ENCODE data around the gene PKP1. TPM values are rescaled to one million over a fixed set of nuclear protein-coding genes. Genes with fewer than 3 reads are reported as not detected.

PKP1 gene
- total RNA-seq, 1 experiment from 2014 or later: not detected

GRCh38 chr1:201331166-201331565 lies 47.9 kb downstream of the PKP1 start:
- Histone ChIP-seq H3K4me1 (peaks cover 20% of the 10 kb centered on the region), H3K27me3 (no peaks in the 10 kb centered on the region), H3K4me3 (no peak overlapping the region), H3K36me3 (no peaks in the 10 kb centered on the region), H3K9me3 (replicated peaks) (no peaks in the 10 kb centered on the region), H3K27ac (no peak overlapping the region)
- DNase-seq: no peak

- Histone ChIP-seq H3K36me3 (no peaks in the 10 kb centered on the region), H3K27me3 (no peaks in the 10 kb centered on the region), H3K27ac (no peak overlapping the region), H3K4me3 (no peak overlapping the region), H3K9me3 (replicated peaks) (no peaks in the 10 kb centered on the region), H3K4me1 (peaks cover 20% of the 10 kb centered on the region)
- DNase-seq: no peak
Observed at GRCh38 chr1:201332021-201332420, 48.7 kb downstream of the PKP1 start.

- peaks cover 20% of the 10 kb centered on the region for H3K4me1 ChIP-seq
- no peak overlapping the region for H3K27ac ChIP-seq
- DNase-seq: no peak
- H3K27me3 ChIP-seq: no peaks in the 10 kb centered on the region
- H3K36me3 ChIP-seq: no peaks in the 10 kb centered on the region
- H3K9me3 ChIP-seq (replicated peaks): no peaks in the 10 kb centered on the region
- H3K4me3 ChIP-seq: no peak overlapping the region
Observed at GRCh38 chr1:201332616-201333335, 49.5 kb downstream of the PKP1 start.

GRCh38 chr1:201334325-201335173 lies 51.2 kb downstream of the PKP1 start:
- DNase-seq: peak in 1 of 2 experiments; percentile 60
- Histone ChIP-seq H3K27ac (no peak overlapping the region; the same call in 1 of the 2 replicates), H3K27me3 (no peaks in the 10 kb centered on the region), H3K36me3 (no peaks in the 10 kb centered on the region), H3K9me3 (replicated peaks) (no peaks in the 10 kb centered on the region), H3K4me3 (no peak overlapping the region), H3K4me1 (peaks cover 14% of the 10 kb centered on the region)

- no peak overlapping the region for H3K4me3 ChIP-seq
- no peaks in the 10 kb centered on the region for H3K36me3 ChIP-seq
- no peaks in the 10 kb centered on the region for H3K27me3 ChIP-seq
- H3K9me3 ChIP-seq (replicated peaks): no peaks in the 10 kb centered on the region
- H3K27ac ChIP-seq: no peak overlapping the region; the same call in 1 of the 2 replicates
- peak; percentile 48 to 61 for DNase-seq
- peaks cover 14% of the 10 kb centered on the region for H3K4me1 ChIP-seq
Observed at GRCh38 chr1:201335174-201335870, 52.0 kb downstream of the PKP1 start.

- Histone ChIP-seq H3K4me1 (peaks cover 14% of the 10 kb centered on the region), H3K9me3 (replicated peaks) (peaks cover 3% of the 10 kb centered on the region; the same call in 1 of the 2 replicates), H3K4me3 (no peak overlapping the region), H3K27me3 (no peaks in the 10 kb centered on the region), H3K27ac (no peak overlapping the region), H3K36me3 (no peaks in the 10 kb centered on the region)
- no peak for DNase-seq
Observed at GRCh38 chr1:201335901-201336300, 52.6 kb downstream of the PKP1 start.

- no peaks in the 10 kb centered on the region for H3K27me3 ChIP-seq
Observed at GRCh38 chr1:201336711-201337450, 53.6 kb downstream of the PKP1 start.

GRCh38 chr1:201341377-201341776 lies 58.1 kb downstream of the PKP1 start:
- no peak for DNase-seq
- no peaks in the 10 kb centered on the region for H3K36me3 ChIP-seq
- peaks cover 9% of the 10 kb centered on the region; the same call in 1 of the 2 replicates for H3K9me3 ChIP-seq (replicated peaks)
- H3K27me3 ChIP-seq: no peaks in the 10 kb centered on the region
- H3K4me3 ChIP-seq: no peak overlapping the region
- H3K27ac ChIP-seq: no peak overlapping the region
- H3K4me1 ChIP-seq: no peaks in the 10 kb centered on the region

More at GRCh38 chr1:201336711-201337450, 53.6 kb downstream of the PKP1 start:
- no peaks in the 10 kb centered on the region for H3K36me3 ChIP-seq
- DNase-seq: no peak
- peaks cover 4% of the 10 kb centered on the region; the same call in 1 of the 2 replicates for H3K9me3 ChIP-seq (replicated peaks)
- no peak overlapping the region for H3K4me3 ChIP-seq
- peaks cover 14% of the 10 kb centered on the region for H3K4me1 ChIP-seq
- H3K27ac ChIP-seq: no peak overlapping the region

- DNase-seq: no peak
- H3K4me3 ChIP-seq: no peak overlapping the region
- H3K4me1 ChIP-seq: no peaks in the 10 kb centered on the region; the same call in 1 of the 2 replicates
- H3K9me3 ChIP-seq (replicated peaks): peaks cover 9% of the 10 kb centered on the region; the same call in 1 of the 2 replicates
- H3K36me3 ChIP-seq: no peaks in the 10 kb centered on the region
- H3K27me3 ChIP-seq: no peaks in the 10 kb centered on the region
- no peak overlapping the region for H3K27ac ChIP-seq
Observed at GRCh38 chr1:201344206-201345080, 61.1 kb downstream of the PKP1 start.

GRCh38 chr1:201345081-201345355 lies 61.7 kb downstream of the PKP1 start:
- Histone ChIP-seq H3K4me1 (no peaks in the 10 kb centered on the region; the same call in 1 of the 2 replicates), H3K27ac (no peak overlapping the region), H3K9me3 (replicated peaks) (peaks cover 9% of the 10 kb centered on the region; the same call in 1 of the 2 replicates), H3K4me3 (no peak overlapping the region), H3K36me3 (no peaks in the 10 kb centered on the region), H3K27me3 (no peaks in the 10 kb centered on the region)
- DNase-seq: no peak

- H3K4me1 ChIP-seq: no peaks in the 10 kb centered on the region; the same call in 1 of the 2 replicates
- H3K27me3 ChIP-seq: no peaks in the 10 kb centered on the region
- H3K27ac ChIP-seq: no peak overlapping the region
- peaks cover 6% of the 10 kb centered on the region; the same call in 1 of the 2 replicates for H3K9me3 ChIP-seq (replicated peaks)
- no peaks in the 10 kb centered on the region for H3K36me3 ChIP-seq
- peak; percentile 68 to 83 for DNase-seq
- no peak overlapping the region for H3K4me3 ChIP-seq
Observed at GRCh38 chr1:201346337-201346939, 63.1 kb downstream of the PKP1 start.

GRCh38 chr1:201346987-201347386 lies 63.7 kb downstream of the PKP1 start:
- Histone ChIP-seq H3K4me3 (no peak overlapping the region), H3K36me3 (no peaks in the 10 kb centered on the region), H3K27me3 (no peaks in the 10 kb centered on the region), H3K9me3 (replicated peaks) (0 out of 2 replicates have a peak, but pooled peaks cover 4% of the 10 kb centered on the region), H3K4me1 (no peaks in the 10 kb centered on the region; the same call in 1 of the 2 replicates), H3K27ac (no peak overlapping the region)
- no peak for DNase-seq
